A673 (cell line): ENCODE results near the gene SLC2A13.

Experiments
- EZH2 ChIP-seq: fragments of 200-600 bp; sonication (generic); IDR thresholded peaks from 2 replicates; pipeline ENCODE4 v1.6.1; 2017; ENCODE audit warnings: borderline replicate concordance, low read depth, mild to moderate bottlenecking, mixed read lengths, antibody characterized with exemption, low read length; ENCODE audit not compliant: poor library complexity, severe bottlenecking
- TF ChIP-seq, protein P1 (sequence below): fragments of 300-800, 200-600 bp; sonication (generic); conservative IDR thresholded peaks from 2 replicates; pipeline ENCODE4 v1.5.1; 2017; ENCODE audit warnings: low read depth, mild to moderate bottlenecking, antibody characterized with exemption, low read length, moderate library complexity, mixed read lengths

DNA sequence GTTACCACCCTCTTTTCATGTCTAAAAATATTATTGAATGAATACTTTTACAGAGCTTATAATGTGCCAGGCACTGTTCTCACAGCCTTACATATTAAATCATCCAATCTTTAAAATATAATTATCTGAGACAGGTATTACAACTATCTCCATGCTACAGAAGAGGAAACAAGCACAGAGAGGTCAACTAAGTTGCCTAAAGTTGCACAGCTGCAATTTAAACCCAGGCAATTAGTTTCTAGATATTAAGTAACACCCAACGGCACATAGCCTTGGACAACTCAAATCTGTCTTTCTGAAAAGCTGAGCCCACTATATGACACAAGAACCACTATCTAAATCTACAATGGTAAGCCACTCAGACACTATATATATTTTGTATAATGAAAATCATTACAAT lies 92.6 kb downstream of the SLC2A13 start:
- TF ChIP-seq, protein P1, sequence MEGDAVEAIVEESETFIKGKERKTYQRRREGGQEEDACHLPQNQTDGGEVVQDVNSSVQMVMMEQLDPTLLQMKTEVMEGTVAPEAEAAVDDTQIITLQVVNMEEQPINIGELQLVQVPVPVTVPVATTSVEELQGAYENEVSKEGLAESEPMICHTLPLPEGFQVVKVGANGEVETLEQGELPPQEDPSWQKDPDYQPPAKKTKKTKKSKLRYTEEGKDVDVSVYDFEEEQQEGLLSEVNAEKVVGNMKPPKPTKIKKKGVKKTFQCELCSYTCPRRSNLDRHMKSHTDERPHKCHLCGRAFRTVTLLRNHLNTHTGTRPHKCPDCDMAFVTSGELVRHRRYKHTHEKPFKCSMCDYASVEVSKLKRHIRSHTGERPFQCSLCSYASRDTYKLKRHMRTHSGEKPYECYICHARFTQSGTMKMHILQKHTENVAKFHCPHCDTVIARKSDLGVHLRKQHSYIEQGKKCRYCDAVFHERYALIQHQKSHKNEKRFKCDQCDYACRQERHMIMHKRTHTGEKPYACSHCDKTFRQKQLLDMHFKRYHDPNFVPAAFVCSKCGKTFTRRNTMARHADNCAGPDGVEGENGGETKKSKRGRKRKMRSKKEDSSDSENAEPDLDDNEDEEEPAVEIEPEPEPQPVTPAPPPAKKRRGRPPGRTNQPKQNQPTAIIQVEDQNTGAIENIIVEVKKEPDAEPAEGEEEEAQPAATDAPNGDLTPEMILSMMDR, result no peak
- TF ChIP-seq EZH2, result no peak
